CD14-positive monocyte (primary cell): ENCODE results near the gene IL21R. TPM values are rescaled to one million over a fixed set of nuclear protein-coding genes. Genes with fewer than 3 reads are reported as not detected.
A peak's percentile ranks its signal among the peaks of the same experiment; 100 is the strongest.

Source experiments
- DNase-seq, 3 donors: peaks; one replicate each; pipeline ENCODE4 v3.0.0-alpha.2; 2011 to 2022
- H2AFZ ChIP-seq: 2 replicates; pipeline ENCODE4 v1.6.0; 2012; ENCODE audit warnings: mild to moderate bottlenecking, low read depth, low read length, inconsistent platforms; ENCODE audit not compliant: insufficient read depth, poor library complexity, severe bottlenecking
- H3K27ac ChIP-seq, 2 donors: 1 replicate in 1 of 2; 2 replicates in 1 of 2; pipeline ENCODE4 v1.5.1; 2012 to 2013; ENCODE audit warnings: low read length in 2 of 2, control low read depth in 1 of 2, inconsistent platforms in 1 of 2, low read depth in 1 of 2, mild to moderate bottlenecking in 1 of 2
- H3K27me3 ChIP-seq, 2 donors: one replicate each; pipeline versions ENCODE4 v1.6.0 to v1.6.1; 2011 to 2013; ENCODE audit warnings: low read length in 2 of 2; ENCODE audit not compliant: control insufficient read depth in 2 of 2, insufficient read depth in 2 of 2
- H3K36me3 ChIP-seq, 2 donors: replicated peaks in 1 of 2; 1 replicate in 1 of 2; 2 replicates in 1 of 2; pipeline versions ENCODE4 v1.5.1 to v1.6.1; 2012 to 2013; ENCODE audit warnings: low read length in 2 of 2, control low read depth in 1 of 2, inconsistent platforms in 1 of 2, mild to moderate bottlenecking in 1 of 2; ENCODE audit not compliant: insufficient read depth in 2 of 2, control insufficient read depth in 1 of 2
- H3K4me1 ChIP-seq, 2 donors: 1 replicate in 1 of 2; 2 replicates in 1 of 2; pipeline versions ENCODE4 v1.5.1 to v1.6.1; 2012 to 2013; ENCODE audit warnings: low read length in 2 of 2, control low read depth in 1 of 2, inconsistent platforms in 1 of 2, mild to moderate bottlenecking in 1 of 2, moderate library complexity in 1 of 2; ENCODE audit not compliant: insufficient read depth in 2 of 2, control insufficient read depth in 1 of 2
- H3K4me2 ChIP-seq: replicated peaks from 2 replicates; pipeline ENCODE3; 2012; ENCODE audit warnings: low read length, moderate library complexity, mild to moderate bottlenecking; ENCODE audit not compliant: poor library complexity, severe bottlenecking; ENCODE audit errors: extremely low read depth
- H3K4me3 ChIP-seq, 3 experiments: fragments of 200-600 bp in 1 of 3; sonication (generic) in 1 of 3; replicated peaks in 1 of 3; 1 replicate in 2 of 3; 2 replicates in 1 of 3; pipeline ENCODE4 v1.5.1; 2011 to 2013; ENCODE audit warnings: low read length in 3 of 3, mild to moderate bottlenecking in 3 of 3, control low read depth in 2 of 3, low read depth in 2 of 3, inconsistent platforms in 1 of 3, moderate library complexity in 1 of 3
- H3K79me2 ChIP-seq: 2 replicates; pipeline ENCODE4 v1.6.0; 2012; ENCODE audit warnings: mild to moderate bottlenecking, control low read depth, inconsistent platforms, low read length, moderate library complexity; ENCODE audit not compliant: insufficient read depth
- H3K9ac ChIP-seq: 2 replicates; pipeline ENCODE4 v1.6.0; 2017; ENCODE audit warnings: low read length, mild to moderate bottlenecking; ENCODE audit not compliant: insufficient read depth, poor library complexity, severe bottlenecking
- H3K9me3 ChIP-seq, 2 donors: replicated peaks in 1 of 2; 1 replicate in 1 of 2; 2 replicates in 1 of 2; pipeline versions ENCODE4 v1.5.1 to v1.6.1; 2012 to 2013; ENCODE audit warnings: low read length in 2 of 2, control low read depth in 1 of 2; ENCODE audit not compliant: control insufficient read depth in 1 of 2, insufficient read depth in 1 of 2
- H4K20me1 ChIP-seq: 2 replicates; pipeline ENCODE4 v1.6.0; 2012; ENCODE audit warnings: mild to moderate bottlenecking, low read length, control low read depth, moderate library complexity; ENCODE audit not compliant: insufficient read depth
- H3K27ac Mint-ChIP-seq, 7 donors: one replicate each; pipeline ENCODE4 v1.8.0; 2020; ENCODE audit warnings: mild to moderate bottlenecking in 7 of 7, mixed read lengths in 7 of 7, moderate library complexity in 6 of 7, inconsistent platforms in 2 of 7
- H3K27me3 Mint-ChIP-seq, 3 donors: one replicate each; pipeline ENCODE4 v1.8.0; 2021 to 2022; ENCODE audit warnings: low read depth in 3 of 3, mild to moderate bottlenecking in 3 of 3, mixed read lengths in 3 of 3, moderate library complexity in 3 of 3, inconsistent platforms in 1 of 3
- H3K36me3 Mint-ChIP-seq, 2 donors: one replicate each; pipeline ENCODE4 v1.8.0; 2020; ENCODE audit warnings: mixed read lengths in 2 of 2, inconsistent platforms in 1 of 2, mild to moderate bottlenecking in 1 of 2
- H3K4me1 Mint-ChIP-seq: one replicate; pipeline ENCODE4 v1.8.0; 2020; ENCODE audit warnings: mild to moderate bottlenecking, mixed read lengths
- H3K4me3 Mint-ChIP-seq, 2 donors: one replicate each; pipeline ENCODE4 v1.8.0; 2020; ENCODE audit warnings: mild to moderate bottlenecking in 2 of 2, mixed read lengths in 2 of 2, moderate library complexity in 1 of 2
- H3K9me3 Mint-ChIP-seq, 7 donors: one replicate each; pipeline ENCODE4 v1.8.0; 2020 to 2022; ENCODE audit warnings: mixed read lengths in 7 of 7, mild to moderate bottlenecking in 6 of 7, moderate library complexity in 6 of 7, inconsistent platforms in 2 of 7
- CTCF ChIP-seq: fragments of 200-600 bp; IDR thresholded peaks from one replicate; pipeline ENCODE4 v1.8.0; 2022; ENCODE audit warnings: antibody characterized with exemption, mild to moderate bottlenecking
- WGBS: methylation state at CpG from one replicate; pipeline ENCODE4 v1.1.5; 2013; ENCODE audit warnings: missing lambda C conversion rate; ENCODE audit not compliant: insufficient coverage; 5-methylcytosine and 5-hydroxymethylcytosine counted together
- intact Hi-C, 2 donors: fragments of 100-400 bp; cut with micrococcal nuclease; formaldehyde crosslinking; loops; one replicate each; pipeline versions ENCODE4 v1.15.0 to v1.15.1; 2023
- polyA plus RNA-seq, 3 donors: library from polyadenylated mRNA; depleted of rRNA in 1 of 3; unstranded in 2 of 3; stranded (reverse) in 1 of 3; fragments of 300-500 nt in 2 of 3; fragments of >200 nt in 1 of 3; fragmentation: Illumina TruSeq in 2 of 3; gene quantifications; 1 replicate in 2 of 3; 2 replicates in 1 of 3; pipeline ENCODE4 v1.2.3, GENCODE V29; 2012 to 2021

Gene IL21R
- polyA plus RNA-seq, 3 donors, result 1.0 to 1.7 (median 1.4) TPM

- H3K27ac ChIP-seq, result no peak overlapping the region
- H3K27ac Mint-ChIP-seq, result peak overlapping the region in 1 of 7 donors; percentile 56
- H3K36me3 Mint-ChIP-seq, result peaks cover 95 to 98% of the 10 kb centered on the region in 2 donors
- H3K4me1 Mint-ChIP-seq, result no peaks in the 10 kb centered on the region
- H4K20me1 ChIP-seq, result no peaks in the 10 kb centered on the region
- H3K4me2 ChIP-seq, result no peak overlapping the region
- intact Hi-C loops, result no loop called here
- no peaks in the 10 kb centered on the region for H3K27me3 ChIP-seq
- H3K27me3 Mint-ChIP-seq, result peaks cover 0 to 1% (median 0%) of the 10 kb centered on the region in 3 donors
- H3K79me2 ChIP-seq, result no peaks in the 10 kb centered on the region
- no peak overlapping the region for H3K4me3 Mint-ChIP-seq
- no peak for DNase-seq
- peaks cover 85 to 99% of the 10 kb centered on the region in 2 donors for H3K36me3 ChIP-seq
- TF ChIP-seq CTCF, result no peak
- H2AFZ ChIP-seq, result no peak overlapping the region
- 95% methylated on average over 7 of the region's 9 CpGs for WGBS
- H3K9me3 ChIP-seq, result no peaks in the 10 kb centered on the region
- peaks cover 0 to 2% (median 0%) of the 10 kb centered on the region in 7 donors for H3K9me3 Mint-ChIP-seq
- no peaks in the 10 kb centered on the region for H3K4me1 ChIP-seq
- H3K9ac ChIP-seq, result no peak overlapping the region
- H3K4me3 ChIP-seq, result no peak overlapping the region
These were observed 72.9 kb downstream of the IL21R start for GRCh38 chr16:27474921-27475320.

- Histone ChIP-seq H3K27me3 (no peaks in the 10 kb centered on the region), H3K79me2 (no peaks in the 10 kb centered on the region), H3K36me3 (peaks cover 85 to 99% of the 10 kb centered on the region in 2 donors), H3K4me1 (no peaks in the 10 kb centered on the region), H3K9ac (no peak overlapping the region), H3K27ac (no peak overlapping the region), H3K9me3 (no peaks in the 10 kb centered on the region), H2AFZ (no peak overlapping the region), H3K4me2 (no peak overlapping the region), H4K20me1 (no peaks in the 10 kb centered on the region), H3K4me3 (no peak overlapping the region)
- Mint-ChIP-seq H3K4me1 (no peaks in the 10 kb centered on the region), H3K27ac (no peak overlapping the region), H3K9me3 (no peaks in the 10 kb centered on the region), H3K4me3 (no peak overlapping the region), H3K27me3 (peaks cover 0 to 2% (median 1%) of the 10 kb centered on the region in 3 donors), H3K36me3 (peaks cover 95 to 98% of the 10 kb centered on the region in 2 donors)
- intact Hi-C loops, result no loop called here
- TF ChIP-seq CTCF, result no peak
- 100% methylated on average over 7 of the region's 9 CpGs for WGBS
- no peak for DNase-seq
These were observed 73.6 kb downstream of the IL21R start for GRCh38 chr16:27475561-27475960.
